K562 (cell line): ENCODE results near the gene MTHFR. TPM values are rescaled to one million over a fixed set of nuclear protein-coding genes. Genes with fewer than 3 reads are reported as not detected.
A peak's percentile ranks its signal among the peaks of the same experiment; 100 is the strongest.

ENCODE experiments used
- ATAC-seq: fragments of 200-7000 bp; cut with Tn5 transposase; 3 replicates; pipeline ENCODE4 v1.9.1; 2020; ENCODE audit warnings: moderate library complexity
- BruUV-seq: library from RNA; stranded (reverse); fragments of 400-500 nt; replicated peaks from 2 replicates; lab custom pipeline; 2021; lab: Mats Ljungman, UMichigan
- CTCF ChIA-PET: fragments of 300-600 bp; formaldehyde crosslinking; extraction: SDS; loops from one replicate; lab custom pipeline; 2021; ENCODE audit warnings: low intra/inter-chr PET ratio; lab: Yijun Ruan, JAX
- POLR2A ChIA-PET: fragments of 300-600, 350-650 bp; sonication (Branson Sonifier 250); formaldehyde crosslinking; extraction: SDS; loops from one replicate; lab custom pipeline; 2021; ENCODE audit warnings: antibody characterized with exemption, inconsistent platforms; lab: Yijun Ruan, JAX
- DNase-seq, 4 experiments: peaks; one replicate each; pipeline versions ENCODE4 v3.0.0 to v3.0.0-alpha.2; 2011 to 2018; ENCODE audit warnings: low spot score in 3 of 4, mixed read lengths in 3 of 4; ENCODE audit errors: extremely low read depth in 1 of 4
- FAIRE-seq: peaks from 2 replicates; lab custom pipeline; 2011; peaks lifted over from hg19 to GRCh38; lab: Jason Lieb, UNC
- H2AFZ ChIP-seq: 2 replicates; pipeline ENCODE4 v1.6.0; 2011; ENCODE audit warnings: low read depth, low read length, control low read depth, inconsistent platforms
- H3K27ac ChIP-seq: fragments of 200-600 bp; 3 replicates; pipeline ENCODE4 v1.8.0; 2011; ENCODE audit warnings: low read depth, mild to moderate bottlenecking, control low read depth, inconsistent platforms, low read length, moderate library complexity, mixed read lengths; ENCODE audit errors: extremely low read depth
- H3K27me3 ChIP-seq, 2 experiments: fragments of 300-600 bp in 1 of 2; 2 replicates in 1 of 2; 3 replicates in 1 of 2; pipeline versions ENCODE4 v1.6.0 to v1.8.0; 2011; ENCODE audit warnings: inconsistent platforms in 2 of 2, low read length in 2 of 2, mild to moderate bottlenecking in 1 of 2, mixed read lengths in 1 of 2, moderate library complexity in 1 of 2; ENCODE audit not compliant: control insufficient read depth in 2 of 2, insufficient read depth in 2 of 2
- H3K36me3 ChIP-seq: fragments of 300-600 bp; 3 replicates; pipeline ENCODE4 v1.8.0; 2011; ENCODE audit warnings: mild to moderate bottlenecking, low read length, inconsistent platforms; ENCODE audit not compliant: control insufficient read depth, insufficient read depth
- H3K4me1 ChIP-seq, 2 experiments: fragments of 200-600 bp in 1 of 2; replicated peaks in 1 of 2; 2 replicates in 1 of 2; 3 replicates in 1 of 2; pipeline versions ENCODE4 v1.5.1 to v1.8.0; 2011; ENCODE audit warnings: inconsistent platforms in 2 of 2, low read length in 2 of 2, mild to moderate bottlenecking in 1 of 2, mixed read lengths in 1 of 2, moderate library complexity in 1 of 2; ENCODE audit not compliant: control insufficient read depth in 2 of 2, insufficient read depth in 2 of 2
- H3K4me2 ChIP-seq: 2 replicates; pipeline ENCODE4 v1.6.1; 2011; ENCODE audit warnings: low read length, control low read depth, inconsistent platforms, mixed read lengths; ENCODE audit not compliant: insufficient read depth
- H3K4me3 ChIP-seq: fragments of 200-600 bp; sonication (generic), shearing (Covaris generic); 2 replicates; pipeline ENCODE4 v1.5.1; 2016; ENCODE audit warnings: control low read depth, inconsistent platforms
- H3K79me2 ChIP-seq: fragments of 200-600 bp; 3 replicates; pipeline ENCODE4 v1.8.0; 2011; ENCODE audit warnings: low read length, inconsistent platforms; ENCODE audit not compliant: control insufficient read depth, insufficient read depth
- H3K9ac ChIP-seq, 2 experiments: 2 replicates each; pipeline versions ENCODE4 v1.6.0 to v1.6.1; 2011; ENCODE audit warnings: low read depth in 2 of 2, low read length in 2 of 2, control low read depth in 1 of 2, inconsistent platforms in 1 of 2, mild to moderate bottlenecking in 1 of 2, mixed read lengths in 1 of 2; ENCODE audit not compliant: insufficient read depth in 1 of 2
- H3K9me1 ChIP-seq: one replicate; pipeline ENCODE4 v1.6.0; 2011; ENCODE audit warnings: inconsistent platforms, mild to moderate bottlenecking, low read length, moderate library complexity; ENCODE audit not compliant: control insufficient read depth, insufficient read depth
- H3K9me3 ChIP-seq: replicated peaks from 2 replicates; pipeline ENCODE4 v1.5.1; 2011; ENCODE audit warnings: low read depth, low read length, inconsistent platforms; ENCODE audit not compliant: control insufficient read depth, insufficient read depth
- H4K20me1 ChIP-seq: replicated peaks from 2 replicates; pipeline ENCODE4 v1.6.1; 2011; ENCODE audit warnings: low read length, inconsistent platforms, mixed read lengths; ENCODE audit not compliant: control insufficient read depth, insufficient read depth
- CREB3L1 ChIP-seq: fragments of 450-650 bp; IDR thresholded peaks from 2 replicates; pipeline ENCODE4 v1.6.1; 2014; ENCODE audit warnings: low read depth, mild to moderate bottlenecking, moderate library complexity, borderline replicate concordance
- ERF ChIP-seq: fragments of 450-650 bp; formaldehyde crosslinking; IDR thresholded peaks from 2 replicates; pipeline ENCODE4 v1.4.0; 2020; ENCODE audit warnings: mild to moderate bottlenecking, mixed read lengths
- FOXP1 ChIP-seq: sonication (generic); formaldehyde crosslinking; IDR thresholded peaks from 2 replicates; pipeline ENCODE4 v1.8.0; 2022; ENCODE audit warnings: mild to moderate bottlenecking, missing genetic modification reagents
- GABPA ChIP-seq: fragments of 200-800 bp; sonication (Bioruptor generic); conservative IDR thresholded peaks from 2 replicates; pipeline ENCODE4 v1.6.1; 2016; ENCODE audit warnings: low read depth, missing genetic modification characterization, missing compliant biosample characterization
- KLF1 ChIP-seq: fragments of 450-650 bp; IDR thresholded peaks from 2 replicates; pipeline ENCODE4 v1.6.1; 2016; ENCODE audit warnings: missing genetic modification characterization, missing compliant biosample characterization
- MAFF ChIP-seq: IDR thresholded peaks from 2 replicates; pipeline ENCODE4 v1.6.1; 2012; ENCODE audit warnings: low read length, improper control_type of control experiment
- MYNN ChIP-seq, 2 experiments: sonication (generic); formaldehyde crosslinking in 1 of 2; IDR thresholded peaks; 2 replicates each; pipeline versions ENCODE4 v1.5.0 to v1.6.1; 2016 to 2020; ENCODE audit warnings: antibody characterized with exemption in 1 of 2, missing genetic modification reagents in 1 of 2
- NR2C2 ChIP-seq, 2 experiments: fragments of 200-800 bp in 1 of 2; sonication (Bioruptor generic) in 1 of 2; sonication (generic) in 1 of 2; formaldehyde crosslinking in 1 of 2; IDR thresholded peaks; 2 replicates each; pipeline versions ENCODE4 v1.6.1 to v1.8.0; 2016 to 2022; ENCODE audit warnings: mild to moderate bottlenecking in 1 of 2, missing compliant biosample characterization in 1 of 2, missing genetic modification characterization in 1 of 2, missing genetic modification reagents in 1 of 2
- POLR2G ChIP-seq: fragments of 200-400 bp; formaldehyde crosslinking; IDR thresholded peaks from 2 replicates; pipeline ENCODE4 v1.6.1; 2017; ENCODE audit warnings: low read depth, mild to moderate bottlenecking, antibody characterized with exemption, low read length, moderate library complexity
- PRPF4 ChIP-seq: fragments of 200-400 bp; formaldehyde crosslinking; IDR thresholded peaks from one replicate; pipeline ENCODE4 v1.6.1; 2017; ENCODE audit warnings: low read length, low read depth, mild to moderate bottlenecking; ENCODE audit not compliant: insufficient read depth, poor library complexity, severe bottlenecking
- SRF ChIP-seq, 2 experiments: fragments of 250-450, 450-650 bp in 1 of 2; sonication (Bioruptor Pico) in 1 of 2; sonication (generic) in 1 of 2; formaldehyde crosslinking; IDR thresholded peaks; 2 replicates each; pipeline versions ENCODE4 v1.5.0 to v1.5.1; 2020 to 2022; ENCODE audit warnings: mild to moderate bottlenecking in 1 of 2, missing genetic modification reagents in 1 of 2
- TFAP4 ChIP-seq: sonication (generic); formaldehyde crosslinking; IDR thresholded peaks from 2 replicates; pipeline ENCODE4 v1.8.0; 2022; ENCODE audit warnings: missing genetic modification reagents, mild to moderate bottlenecking, moderate library complexity, borderline replicate concordance
- ZFX ChIP-seq: sonication (generic); formaldehyde crosslinking; IDR thresholded peaks from 2 replicates; pipeline ENCODE4 v1.8.0; 2022; ENCODE audit warnings: mild to moderate bottlenecking, missing genetic modification reagents, moderate library complexity
- ZNF263 ChIP-seq: sonication (generic); formaldehyde crosslinking; IDR thresholded peaks from 2 replicates; pipeline ENCODE4 v1.8.0; 2022; ENCODE audit warnings: mild to moderate bottlenecking, missing genetic modification reagents, borderline replicate concordance
- WGBS: fragments of 100-300 bp; shearing (Covaris generic); methylation state at CpG from one replicate; pipeline ENCODE4 v1.1.6; 2016; ENCODE audit warnings: low coverage, mixed read lengths; ENCODE audit not compliant: insufficient coverage; ENCODE audit errors: missing lambda C conversion rate; 5-methylcytosine and 5-hydroxymethylcytosine counted together
- in situ Hi-C: fragments of 300-500 bp; cut with MboI; formaldehyde crosslinking; loops from 4 replicates; pipeline ENCODE4 v1.15.0; 2018; ENCODE audit warnings: inconsistent platforms, mixed read lengths
- intact Hi-C: fragments of 100-400 bp; cut with micrococcal nuclease; formaldehyde crosslinking; loops from 2 replicates; pipeline ENCODE4 v1.14.2; 2022
- polyA plus RNA-seq, 8 experiments: library from polyadenylated mRNA; depleted of rRNA in 4 of 8; stranded (reverse) in 5 of 8; unstranded in 3 of 8; fragments of >200 nt; fragmentation: Nextera tagmentation in 2 of 8; fragmentation: Illumina TruSeq in 1 of 8; extraction: Ambion mirVana in 2 of 8; extraction: Trizol in 1 of 8; gene quantifications; 2 replicates each; pipeline versions ENCODE4 v1.2.1 to v1.2.3, GENCODE V29; 2011 to 2014; ENCODE audit warnings: inconsistent platforms in 1 of 8, missing spikeins in 1 of 8
- total RNA-seq, 7 experiments: library from RNA; depleted of rRNA in 6 of 7; stranded (reverse); fragments of >200 nt in 6 of 7; fragmentation: Illumina TruSeq in 2 of 7; extraction: Trizol in 2 of 7; gene quantifications; 2 replicates each; pipeline versions ENCODE4 v1.2.1 to v1.2.3, GENCODE V29; 2011 to 2021; ENCODE audit warnings: low replicate concordance in 1 of 7

MTHFR gene
- total and polyA plus RNA-seq, 9 of the 15 experiments (the other 6 are each of a cell fraction or from before 2014, with no cell fraction given), result 5.0 to 104 (median 62.6) TPM

- TF ChIP-seq TFAP4 (CRISPR knock-in tag) (0 out of 2 replicates have a peak, but pooled peaks have one; percentile 32), MAFF (0 out of 2 replicates have a peak, but pooled peaks have one; percentile 4), KLF1 (tag) (0 out of 2 replicates have a peak, but pooled peaks have one; percentile 50), POLR2G (peak; percentile 75)
Observed at GRCh38 chr1:11790880-11791715, 14.7 kb downstream of the MTHFR start (continued).

- Histone ChIP-seq H3K36me3 (peaks cover 76% of the 10 kb centered on the region), H4K20me1 (no peaks in the 10 kb centered on the region), H2AFZ (no peak overlapping the region), H3K79me2 (peaks cover 18% of the 10 kb centered on the region; the same call in 2 of the 3 replicates), H3K9me1 (no peaks in the 10 kb centered on the region), H3K9ac (peak overlapping the region; percentile 39 to 85), H3K9me3 (no peaks in the 10 kb centered on the region), H3K4me3 (no peak overlapping the region), H3K27ac (peak overlapping the region; percentile 73), H3K4me2 (peak overlapping the region; percentile 42), H3K4me1 (peaks cover 70 to 92% of the 10 kb centered on the region in 2 experiments), H3K27me3 (no peaks in the 10 kb centered on the region)
- in situ Hi-C loops, result no loop called here
- no peak for ATAC-seq
- ChIA-PET CTCF (no interaction called here), POLR2A (interaction anchor here (0.6 to 10.5 kb wide), 13 partner anchors 12 to 954 kb away, joined by 3 to 107 read pairs (median 4); partner anchors contain the start of gene CLCN6)
- 77% methylated on average over 20 of the region's 20 CpGs for WGBS
- DNase-seq, result no peak
- intact Hi-C loops, result no loop called here
- FAIRE-seq, result no peak
- BruUV-seq, result no TSS peak
- TF ChIP-seq ERF (peak; percentile 29; the same call in 1 of the 2 replicates), ZFX (0 out of 2 replicates have a peak, but pooled peaks have one; percentile 63), FOXP1 (CRISPR knock-in tag) (peak; percentile 40; the same call in 1 of the 2 replicates), PRPF4 (no peak), CREB3L1 (no peak), NR2C2 (CRISPR knock-in tag; IDR thresholded peaks at IDR 0.05) (no peak), NR2C2 (tag; IDR thresholded peaks at IDR 0.05) (peak; percentile 81; the same call in 1 of the 2 replicates), ZNF263 (CRISPR knock-in tag) (peak; percentile 74; the same call in 1 of the 2 replicates), SRF (CRISPR knock-in tag; IDR thresholded peaks at IDR 0.05) (0 out of 4 replicates have a peak, but pooled peaks of 1 of the 2 experiments have one; percentile 5), GABPA (tag) (peak; percentile 54), MYNN (IDR thresholded peaks at IDR 0.05) (no peak), MYNN (CRISPR knock-in tag; IDR thresholded peaks at IDR 0.05) (no peak)
Observed at GRCh38 chr1:11790101-11790879, 15.5 kb downstream of the MTHFR start.
